Suprapubic skin (tissue), 3 donors: Measurements from ENCODE around the gene NOP14.

Experiments
- EP300 ChIP-seq: sonication (generic); formaldehyde crosslinking; IDR thresholded peaks from one replicate; pipeline ENCODE4 v1.6.1; 2017; ENCODE audit warnings: antibody characterized with exemption
- POLR2A ChIP-seq, 2 donors: fragments of 450-650 bp; IDR thresholded peaks; one replicate each; pipeline ENCODE4 v1.6.1; 2017; ENCODE audit warnings: antibody characterized with exemption in 2 of 2, mild to moderate bottlenecking in 2 of 2, moderate library complexity in 2 of 2
- TF ChIP-seq, protein P1 (sequence below), 2 donors: fragments of 200-600 bp in 1 of 2; fragments of 450-650 bp in 1 of 2; sonication (generic) in 1 of 2; IDR thresholded peaks; one replicate each; pipeline ENCODE4 v1.5.1; 2016 to 2019; ENCODE audit warnings: antibody characterized with exemption in 2 of 2, mild to moderate bottlenecking in 1 of 2, moderate library complexity in 1 of 2

DNA sequence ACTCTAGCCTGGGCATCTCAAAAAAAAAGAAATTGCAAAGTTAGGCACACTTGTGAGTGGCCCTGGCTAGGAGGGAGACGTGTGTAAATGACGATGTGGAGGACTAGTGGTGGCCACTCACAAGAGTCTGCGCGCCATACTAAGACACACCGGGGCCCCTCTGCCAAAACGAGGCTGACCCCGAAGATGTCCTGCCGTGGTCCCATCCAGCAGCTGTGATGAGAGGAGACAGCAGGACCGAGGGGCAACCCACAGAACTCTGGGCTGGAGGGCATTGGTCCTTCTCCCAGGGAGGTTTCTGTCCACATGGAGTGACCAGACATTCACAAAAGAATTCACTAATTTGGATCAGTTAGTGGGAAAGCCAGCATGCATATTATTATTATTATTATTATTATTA is 47.4 kb downstream of the NOP14 start:
- TF ChIP-seq EP300 (no peak), POLR2A (IDR thresholded peaks at IDR 0.05) (no peak)
- TF ChIP-seq, protein P1, sequence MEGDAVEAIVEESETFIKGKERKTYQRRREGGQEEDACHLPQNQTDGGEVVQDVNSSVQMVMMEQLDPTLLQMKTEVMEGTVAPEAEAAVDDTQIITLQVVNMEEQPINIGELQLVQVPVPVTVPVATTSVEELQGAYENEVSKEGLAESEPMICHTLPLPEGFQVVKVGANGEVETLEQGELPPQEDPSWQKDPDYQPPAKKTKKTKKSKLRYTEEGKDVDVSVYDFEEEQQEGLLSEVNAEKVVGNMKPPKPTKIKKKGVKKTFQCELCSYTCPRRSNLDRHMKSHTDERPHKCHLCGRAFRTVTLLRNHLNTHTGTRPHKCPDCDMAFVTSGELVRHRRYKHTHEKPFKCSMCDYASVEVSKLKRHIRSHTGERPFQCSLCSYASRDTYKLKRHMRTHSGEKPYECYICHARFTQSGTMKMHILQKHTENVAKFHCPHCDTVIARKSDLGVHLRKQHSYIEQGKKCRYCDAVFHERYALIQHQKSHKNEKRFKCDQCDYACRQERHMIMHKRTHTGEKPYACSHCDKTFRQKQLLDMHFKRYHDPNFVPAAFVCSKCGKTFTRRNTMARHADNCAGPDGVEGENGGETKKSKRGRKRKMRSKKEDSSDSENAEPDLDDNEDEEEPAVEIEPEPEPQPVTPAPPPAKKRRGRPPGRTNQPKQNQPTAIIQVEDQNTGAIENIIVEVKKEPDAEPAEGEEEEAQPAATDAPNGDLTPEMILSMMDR (IDR thresholded peaks at IDR 0.05) = no peak
